DMS 273 (cell line): ENCODE results near the gene HSPB2.
"Not testable (repeated sequence)": the region's sequence is repeated elsewhere in the genome, so short reads cannot be mapped to it uniquely, and the experiment has no call there.

Experiments
- DNase-seq: peaks from one replicate; lab custom pipeline; 2025; ENCODE audit not compliant: unreplicated experiment; lab: John Stamatoyannopoulos, UW

Gene HSPB2, protein sequence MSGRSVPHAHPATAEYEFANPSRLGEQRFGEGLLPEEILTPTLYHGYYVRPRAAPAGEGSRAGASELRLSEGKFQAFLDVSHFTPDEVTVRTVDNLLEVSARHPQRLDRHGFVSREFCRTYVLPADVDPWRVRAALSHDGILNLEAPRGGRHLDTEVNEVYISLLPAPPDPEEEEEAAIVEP

GRCh38 chr11:111912535-111912934, at the start of gene HSPB2:
Gene HSPB2 (plus strand): TSS chr11:111912734. CDS start chr11:111912830, 96 bp downstream.
- DNase-seq = no peak

- no peak for DNase-seq
Observed at GRCh38 chr11:111870113-111870512, 42.4 kb upstream of the HSPB2 start.

DNA sequence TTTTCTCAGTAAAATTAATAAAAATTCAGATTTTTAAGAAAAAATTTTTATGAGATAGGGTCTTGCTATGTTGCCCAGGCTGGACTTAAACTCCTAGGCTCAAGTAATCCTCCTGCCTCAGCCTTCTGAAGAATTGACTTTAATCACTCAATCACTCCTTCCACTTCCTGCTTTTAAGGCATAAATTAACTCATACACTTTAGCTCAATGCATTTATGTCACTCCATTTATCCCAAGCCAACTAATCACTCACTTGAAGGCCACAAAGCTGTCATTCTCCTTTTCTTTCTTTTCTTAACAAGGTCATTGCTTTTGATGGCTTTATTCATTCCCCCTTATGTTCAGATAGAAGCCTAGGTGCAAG, 42.0 kb upstream of the HSPB2 start:
- no peak for DNase-seq

DNA sequence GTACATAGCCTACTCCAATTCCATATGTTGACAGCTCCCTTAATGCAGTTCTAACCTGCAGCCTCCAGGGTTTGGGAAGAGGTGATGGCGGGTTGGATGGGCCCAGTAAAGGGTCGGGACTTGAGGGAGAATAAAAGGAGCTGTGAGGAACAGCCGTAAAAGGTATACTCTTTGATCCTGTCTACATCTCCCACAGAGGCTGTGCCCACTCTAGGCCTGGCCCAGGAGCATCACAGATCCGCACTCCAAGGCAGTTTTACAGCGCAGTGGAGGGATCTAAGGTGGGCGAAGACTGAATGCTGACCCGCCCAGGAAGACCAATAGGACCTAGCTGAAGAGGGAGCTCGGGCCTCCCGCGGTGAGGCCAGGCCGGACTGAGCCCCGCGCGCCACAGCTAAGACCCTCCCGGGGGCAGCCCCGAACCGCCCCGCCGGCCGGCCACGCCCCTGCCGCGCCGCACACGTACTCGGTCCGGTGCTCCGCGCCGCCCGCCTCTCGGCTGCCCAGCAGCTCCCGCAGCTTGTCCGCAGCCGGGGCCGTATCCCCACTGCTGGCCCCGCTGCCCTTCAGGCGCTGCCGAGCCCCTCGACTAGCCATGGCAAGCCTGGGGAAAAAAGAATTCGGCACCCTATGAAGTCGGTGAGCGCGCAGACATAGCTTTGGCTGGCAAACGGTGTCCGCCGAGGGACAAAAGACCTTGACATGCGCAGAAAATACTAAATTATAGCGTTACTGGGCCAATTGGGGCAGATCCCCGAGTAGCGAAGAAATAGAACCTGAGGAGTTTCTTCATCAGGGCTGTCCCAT, 41.4 kb upstream of the HSPB2 start, which contains the start of gene ALG9:
Gene ALG9 (minus strand): TSS at position 696 of the 807 bp plus-strand sequence. CDS start 99 bp downstream, at position 597.
- DNase-seq = peak; percentile 78

DNA sequence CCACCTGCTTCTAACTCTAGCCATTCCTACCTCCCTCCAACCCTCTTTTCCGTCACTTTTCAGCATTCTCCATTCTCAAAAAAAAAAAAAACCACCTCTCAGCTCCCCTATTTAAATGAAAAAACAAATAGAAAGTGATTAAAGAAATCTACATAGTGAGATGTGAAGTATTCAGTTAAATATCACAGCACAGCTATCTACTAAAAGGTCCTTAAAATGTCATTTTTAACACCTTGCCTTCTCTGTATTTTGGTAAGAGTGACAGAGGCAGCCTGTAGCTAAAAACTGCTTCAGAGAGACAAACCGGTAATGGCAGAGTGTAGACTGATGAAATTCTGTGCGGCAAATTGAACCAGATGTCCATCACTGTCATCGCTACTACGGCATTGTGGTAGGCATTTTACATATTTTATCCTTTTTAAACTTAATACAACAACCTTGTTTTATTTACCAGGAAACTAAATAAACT, 40.8 kb upstream of the HSPB2 start:
- DNase-seq = peak; percentile 18

DNA sequence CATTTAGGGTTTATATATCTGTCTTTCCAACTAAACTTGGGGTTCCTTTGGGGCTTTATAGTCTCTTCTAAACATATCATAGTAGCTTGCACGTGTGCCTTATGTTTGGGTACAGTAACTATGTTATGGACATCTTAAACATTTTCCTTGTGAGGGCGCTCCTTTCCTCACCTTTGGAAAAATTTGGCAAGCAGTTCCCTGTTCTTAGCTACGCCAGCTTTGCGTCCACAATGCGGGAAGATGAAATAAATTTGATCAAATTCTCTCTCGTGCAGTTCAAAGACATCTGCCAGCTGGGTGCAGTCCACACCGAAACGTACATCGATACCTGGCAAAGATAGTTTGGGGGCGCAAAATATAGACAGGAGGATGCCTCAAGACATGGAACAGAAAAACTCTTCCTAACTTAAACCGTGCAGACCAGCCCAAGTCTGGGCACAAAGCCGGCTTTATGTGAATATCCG, 34.1 kb upstream of the HSPB2 start:
- DNase-seq = peak; percentile 73

DNA sequence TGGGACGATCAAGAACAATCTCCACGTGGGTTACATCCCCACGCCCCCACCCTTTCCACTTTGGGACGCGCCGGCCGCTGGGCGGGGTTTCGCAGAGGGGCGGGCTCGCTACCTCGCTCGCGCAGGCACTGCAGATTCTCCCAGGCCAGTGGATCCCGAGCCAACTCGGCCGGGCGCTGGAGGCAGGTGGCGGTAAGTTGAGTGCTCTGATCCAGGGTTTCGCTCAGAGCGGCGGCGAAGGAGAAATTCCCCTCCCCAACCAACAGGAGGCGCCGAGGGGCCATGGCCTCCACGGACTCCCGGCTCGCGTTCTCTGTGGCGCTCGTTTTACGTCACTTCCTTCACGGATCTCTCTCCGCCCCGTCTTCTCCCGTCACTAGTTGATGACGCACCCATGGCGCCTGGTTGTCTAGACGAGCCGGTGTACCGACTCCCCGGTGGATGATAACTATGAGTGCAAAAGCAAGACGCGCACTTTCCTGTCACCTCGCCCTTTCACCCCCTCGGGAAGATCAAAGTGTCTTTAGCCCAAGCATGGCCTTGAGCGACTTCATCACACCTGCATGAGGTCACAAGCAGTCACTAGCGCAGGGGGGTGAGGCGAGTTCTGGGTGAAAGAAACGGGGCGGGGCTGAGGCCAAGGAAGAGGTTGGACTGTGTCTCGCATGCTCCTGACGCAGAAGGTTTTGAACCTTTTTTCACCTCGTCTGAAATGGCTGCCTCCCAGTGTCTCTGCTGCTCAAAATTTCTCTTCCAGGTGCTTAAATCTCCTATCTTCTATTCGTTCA, 33.5 kb upstream of the HSPB2 start, which contains the start of the genes CFAP68 and FDXACB1:
Gene CFAP68 (plus strand): TSS at position 693 of the 788 bp plus-strand sequence. CDS start 20 bp downstream, at position 713.
Gene FDXACB1 (minus strand): TSS at position 317 of the 788 bp plus-strand sequence. CDS start 33 bp downstream, at position 284.
- DNase-seq = peak; percentile 98

DNA sequence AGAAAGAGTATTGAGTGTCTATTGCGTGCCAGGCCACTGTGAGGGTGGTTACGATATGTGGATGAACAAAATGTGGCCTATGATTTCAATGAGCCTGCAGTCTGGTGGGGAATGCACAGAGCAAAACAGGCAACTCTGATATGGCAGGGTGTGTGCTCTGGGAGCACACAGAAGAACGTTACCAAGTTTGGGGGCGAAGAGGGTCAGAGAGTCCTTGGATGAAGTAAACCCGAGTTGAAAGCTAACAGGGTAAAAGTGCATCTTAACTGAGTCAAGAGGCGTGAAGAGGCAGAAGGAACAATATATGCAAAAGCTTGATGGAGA, 32.9 kb upstream of the HSPB2 start:
- peak; percentile 27 for DNase-seq

DNA sequence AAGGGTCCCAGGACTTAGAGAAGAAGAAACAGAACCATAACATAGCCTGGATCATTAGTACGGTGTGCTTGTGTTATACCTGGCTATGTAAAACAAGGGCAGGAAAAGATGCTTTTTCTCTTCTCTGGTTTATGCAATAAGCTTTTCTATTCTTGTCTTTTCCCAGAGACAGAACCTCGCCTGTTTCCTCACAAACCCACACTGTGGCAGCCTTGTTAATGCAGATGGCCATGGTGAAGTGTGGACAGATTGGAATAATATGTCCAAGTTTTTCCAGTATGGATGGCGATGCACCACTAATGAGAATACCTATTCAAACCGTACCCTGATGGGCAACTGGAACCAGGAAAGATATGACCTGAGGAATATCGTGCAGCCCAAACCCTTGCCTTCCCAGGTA, 30.3 kb upstream of the HSPB2 start:
- DNase-seq = no peak

GRCh38 chr11:111885053-111885452, 27.5 kb upstream of the HSPB2 start:
- not testable (repeated sequence) for DNase-seq

DNA sequence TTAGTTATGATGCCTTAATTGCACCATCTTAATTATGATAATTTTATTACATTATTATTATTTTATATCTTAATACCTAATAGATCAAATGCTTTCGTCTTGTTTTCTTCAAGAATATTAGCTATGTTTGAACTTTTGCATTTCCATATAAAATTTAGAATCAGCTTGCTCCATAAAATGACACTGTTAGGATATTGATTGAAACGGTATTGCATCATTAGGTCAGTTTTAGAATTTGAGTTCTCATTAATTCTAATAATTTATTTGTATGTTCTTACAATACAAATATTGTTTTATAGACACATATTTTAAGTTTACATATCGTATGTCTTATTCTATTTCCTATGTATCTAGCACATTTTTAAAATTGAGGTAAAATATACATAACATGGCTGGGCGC, 26.5 kb upstream of the HSPB2 start:
- DNase-seq = no peak

GRCh38 chr11:111886844-111887243, 25.7 kb upstream of the HSPB2 start:
- no peak for DNase-seq

- DNase-seq = no peak
Observed at GRCh38 chr11:111905411-111905810, 7.1 kb upstream of the HSPB2 start.

- DNase-seq = no peak
Observed at GRCh38 chr11:111906680-111907079, 5.9 kb upstream of the HSPB2 start.

- no peak for DNase-seq
Observed at GRCh38 chr11:111908639-111909305, 3.8 kb upstream of the HSPB2 start.

- no peak for DNase-seq
Observed at GRCh38 chr11:111909378-111909777, 3.2 kb upstream of the HSPB2 start.

- no peak for DNase-seq
Observed at GRCh38 chr11:111910676-111911562, 1.6 kb upstream of the HSPB2 start.

DNA sequence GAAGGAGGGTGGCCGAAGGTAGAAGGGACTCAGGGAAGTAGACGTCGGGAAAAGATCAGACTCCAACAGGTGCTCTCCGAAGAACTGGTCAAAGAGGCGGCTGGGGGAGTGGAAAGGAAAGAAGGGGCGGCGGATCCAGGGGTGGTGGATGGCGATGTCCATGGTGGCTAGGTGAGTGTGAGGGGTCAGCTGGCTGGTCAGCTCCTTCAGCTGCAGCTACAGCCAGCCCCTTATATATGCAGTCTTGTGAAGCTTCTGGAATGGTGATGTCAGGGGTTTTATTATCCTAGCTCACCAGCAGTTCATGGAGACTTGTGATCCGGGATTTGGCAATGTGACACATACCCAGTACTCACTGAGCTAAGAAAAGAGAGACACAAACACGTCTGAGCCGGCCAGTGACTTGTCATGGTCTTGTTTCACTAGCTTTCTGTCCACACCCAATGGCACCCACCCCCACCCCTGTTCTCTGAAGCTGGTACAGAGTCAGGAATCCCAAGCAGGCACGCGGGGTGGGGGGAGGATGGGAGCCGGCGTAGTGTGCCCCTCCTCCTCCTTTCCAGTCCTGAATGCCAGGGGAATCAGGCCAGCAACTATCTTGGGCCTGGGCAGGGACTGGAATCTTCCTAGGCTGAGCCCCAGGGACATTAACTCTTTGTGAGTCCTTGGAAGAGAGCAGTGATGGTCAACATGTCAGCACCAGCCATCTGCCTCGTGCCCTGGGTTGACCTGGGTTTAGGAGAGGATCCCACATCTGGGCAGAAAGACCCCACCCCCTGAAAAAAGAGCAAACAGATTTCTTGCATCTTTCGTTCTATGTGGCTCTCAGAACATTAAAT, 752 bp upstream of the HSPB2 start, which contains the start of gene CRYAB:
Gene CRYAB (minus strand): TSS at position 208 of the 839 bp plus-strand sequence. CDS start 46 bp downstream, at position 162.
- peak; percentile 21 for DNase-seq
